Liver (tissue), 9 donors: ENCODE data around the gene WWC2. TPM values are rescaled to one million over a fixed set of nuclear protein-coding genes. Genes with fewer than 3 reads are reported as not detected.

Experiments used
- DNase-seq: peaks from one replicate; pipeline ENCODE4 v3.0.0-alpha.2; 2017; ENCODE audit warnings: low spot score
- H3K27ac ChIP-seq, 2 donors: one replicate each; pipeline ENCODE4 v1.7.0; 2013; ENCODE audit warnings: inconsistent platforms in 2 of 2, low read length in 2 of 2, control low read depth in 1 of 2, low read depth in 1 of 2, mild to moderate bottlenecking in 1 of 2
- H3K27me3 ChIP-seq, 4 donors: one replicate each; pipeline versions ENCODE4 v1.6.1 to v1.7.0; 2013; ENCODE audit warnings: low read length in 3 of 4, inconsistent platforms in 1 of 4, mild to moderate bottlenecking in 1 of 4, moderate library complexity in 1 of 4; ENCODE audit not compliant: control insufficient read depth in 4 of 4, insufficient read depth in 4 of 4
- H3K36me3 ChIP-seq, 4 donors: one replicate each; pipeline versions ENCODE4 v1.6.1 to v1.7.0; 2013; ENCODE audit warnings: low read length in 3 of 4, mild to moderate bottlenecking in 3 of 4, low read depth in 1 of 4, moderate library complexity in 1 of 4; ENCODE audit not compliant: control insufficient read depth in 4 of 4, insufficient read depth in 3 of 4
- H3K4me1 ChIP-seq, 4 donors: one replicate each; pipeline versions ENCODE4 v1.6.1 to v1.7.0; 2013; ENCODE audit warnings: low read length in 3 of 4, mild to moderate bottlenecking in 3 of 4, moderate library complexity in 1 of 4; ENCODE audit not compliant: control insufficient read depth in 4 of 4, insufficient read depth in 4 of 4
- H3K4me3 ChIP-seq, 3 donors: one replicate each; pipeline versions ENCODE4 v1.6.1 to v1.7.0; 2013; ENCODE audit warnings: low read length in 3 of 3, control low read depth in 1 of 3, low read depth in 1 of 3, mild to moderate bottlenecking in 1 of 3
- H3K9ac ChIP-seq, 2 donors: one replicate each; pipeline ENCODE4 v1.7.0; 2013; ENCODE audit warnings: low read length in 2 of 2, mild to moderate bottlenecking in 2 of 2, moderate library complexity in 2 of 2, control low read depth in 1 of 2, low read depth in 1 of 2
- H3K9me3 ChIP-seq, 4 donors: one replicate each; pipeline versions ENCODE4 v1.6.1 to v1.7.0; 2013; ENCODE audit warnings: low read length in 3 of 4; ENCODE audit not compliant: control insufficient read depth in 4 of 4
- EGR1 ChIP-seq, 2 donors: IDR thresholded peaks; 2 replicates each; pipeline ENCODE4 v1.6.1; 2016 to 2018; ENCODE audit warnings: antibody characterized with exemption in 2 of 2, low read depth in 2 of 2
- FOXA1 ChIP-seq: IDR thresholded peaks from 2 replicates; pipeline ENCODE4 v1.6.1; 2016; ENCODE audit warnings: antibody characterized with exemption
- FOXA2 ChIP-seq: IDR thresholded peaks from 2 replicates; pipeline ENCODE4 v1.6.1; 2016; ENCODE audit warnings: antibody characterized with exemption
- GABPA ChIP-seq, 2 donors: IDR thresholded peaks in 1 of 2; conservative IDR thresholded peaks in 1 of 2; 2 replicates each; pipeline ENCODE4 v1.6.1; 2016; ENCODE audit warnings: antibody characterized with exemption in 2 of 2, mild to moderate bottlenecking in 1 of 2, moderate library complexity in 1 of 2
- HNF4G ChIP-seq: IDR thresholded peaks from 2 replicates; pipeline ENCODE4 v1.6.1; 2016; ENCODE audit warnings: antibody characterized with exemption
- JUND ChIP-seq, 2 donors: IDR thresholded peaks; 2 replicates each; pipeline ENCODE4 v1.6.1; 2016; ENCODE audit warnings: antibody characterized with exemption in 2 of 2
- RAD21 ChIP-seq, 2 donors: IDR thresholded peaks; 2 replicates each; pipeline ENCODE4 v1.6.1; 2016; ENCODE audit warnings: antibody characterized with exemption in 2 of 2, mild to moderate bottlenecking in 2 of 2
- YY1 ChIP-seq: IDR thresholded peaks from 2 replicates; pipeline ENCODE4 v1.6.1; 2016; ENCODE audit warnings: antibody characterized with exemption, mild to moderate bottlenecking
- WGBS: extraction: QIAGEN DNeasy Blood & Tissue Kit; methylation state at CpG from one replicate; pipeline ENCODE4 v1.1.7; 2013; 5-methylcytosine and 5-hydroxymethylcytosine counted together
- polyA plus RNA-seq, 2 donors: library from polyadenylated mRNA; stranded (reverse) in 1 of 2; unstranded in 1 of 2; fragments of 200-250 nt in 1 of 2; fragments of >200 nt in 1 of 2; fragmentation: Nextera tagmentation in 1 of 2; extraction: Ambion mirVana in 1 of 2; gene quantifications; one replicate each; pipeline versions ENCODE4 v1.2.1 to v1.2.3, GENCODE V29; 2013 to 2015
- total RNA-seq, 2 donors: library from RNA; depleted of rRNA; stranded (reverse); fragments of >200 nt; gene quantifications; one replicate each; pipeline ENCODE4 v1.2.3, GENCODE V29; 2014
- TF ChIP-seq, protein P1 (sequence below): IDR thresholded peaks from 2 replicates; pipeline ENCODE4 v1.6.1; 2016; ENCODE audit warnings: antibody characterized with exemption
- TF ChIP-seq, protein P2 (sequence below): fragments of 150-350 bp; IDR thresholded peaks from 2 replicates; pipeline ENCODE4 v1.5.1; 2017; ENCODE audit warnings: improper control_type of control experiment, low read depth, low read length; ENCODE audit not compliant: missing input control
- TF ChIP-seq, protein P3 (sequence below): IDR thresholded peaks from 2 replicates; pipeline ENCODE4 v1.6.1; 2016; ENCODE audit warnings: antibody characterized with exemption
- TF ChIP-seq, protein P4 (sequence below): IDR thresholded peaks from 2 replicates; pipeline ENCODE4 v1.6.1; 2016; ENCODE audit warnings: antibody characterized with exemption, mild to moderate bottlenecking
- donor health status: healthy.
- donor health status: healthy.
- donor health status: healthy.
- donor health status: healthy.
- donor health status: healthy.

The WWC2 gene
- total and polyA plus RNA-seq, 4 donors: 8.6 to 60.1 (median 13.3) TPM

DNA sequence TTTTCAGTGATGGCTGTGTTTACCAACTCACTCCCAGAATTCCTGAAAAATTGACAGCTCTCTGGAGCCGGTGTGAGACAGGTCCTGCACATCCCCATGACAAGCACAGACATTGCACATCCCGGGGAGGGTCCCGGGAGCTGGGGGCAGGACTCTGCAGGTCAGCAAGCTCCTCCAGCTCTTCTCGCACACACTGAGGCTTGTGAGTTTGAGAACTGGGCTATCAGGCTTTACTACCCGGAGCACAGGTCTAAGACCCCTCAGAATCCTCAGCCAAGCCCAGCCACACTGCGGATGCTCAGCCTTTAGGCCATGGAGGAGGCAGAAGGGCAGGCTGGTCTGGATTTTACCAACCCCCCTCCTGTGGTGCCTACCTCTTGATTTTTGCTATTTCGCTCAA is 228.8 kb downstream of the WWC2 start:
- H3K4me1 ChIP-seq: no peaks in the 10 kb centered on the region
- H3K9ac ChIP-seq: no peak overlapping the region
- H3K4me3 ChIP-seq: no peak overlapping the region
- no peak overlapping the region for H3K27ac ChIP-seq
- H3K27me3 ChIP-seq: no peaks in the 10 kb centered on the region
- no peak for DNase-seq
- TF ChIP-seq EGR1 (IDR thresholded peaks at IDR 0.05; ENCODE audit: low read depth in 2 of 2) (no peak), FOXA1 (no peak), GABPA (IDR thresholded peaks at IDR 0.05 in 1 of 2, conservative IDR thresholded peaks at IDR 0.05 in 1 of 2) (no peak)
- TF ChIP-seq, protein P1, sequence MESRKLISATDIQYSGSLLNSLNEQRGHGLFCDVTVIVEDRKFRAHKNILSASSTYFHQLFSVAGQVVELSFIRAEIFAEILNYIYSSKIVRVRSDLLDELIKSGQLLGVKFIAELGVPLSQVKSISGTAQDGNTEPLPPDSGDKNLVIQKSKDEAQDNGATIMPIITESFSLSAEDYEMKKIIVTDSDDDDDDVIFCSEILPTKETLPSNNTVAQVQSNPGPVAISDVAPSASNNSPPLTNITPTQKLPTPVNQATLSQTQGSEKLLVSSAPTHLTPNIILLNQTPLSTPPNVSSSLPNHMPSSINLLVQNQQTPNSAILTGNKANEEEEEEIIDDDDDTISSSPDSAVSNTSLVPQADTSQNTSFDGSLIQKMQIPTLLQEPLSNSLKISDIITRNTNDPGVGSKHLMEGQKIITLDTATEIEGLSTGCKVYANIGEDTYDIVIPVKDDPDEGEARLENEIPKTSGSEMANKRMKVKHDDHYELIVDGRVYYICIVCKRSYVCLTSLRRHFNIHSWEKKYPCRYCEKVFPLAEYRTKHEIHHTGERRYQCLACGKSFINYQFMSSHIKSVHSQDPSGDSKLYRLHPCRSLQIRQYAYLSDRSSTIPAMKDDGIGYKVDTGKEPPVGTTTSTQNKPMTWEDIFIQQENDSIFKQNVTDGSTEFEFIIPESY: no peak
- H3K9me3 ChIP-seq: peaks cover 0 to 3% (median 0%) of the 10 kb centered on the region in 4 donors
- 93% methylated on average over 7 of the region's 7 CpGs for WGBS
- H3K36me3 ChIP-seq: no peaks in the 10 kb centered on the region

DNA sequence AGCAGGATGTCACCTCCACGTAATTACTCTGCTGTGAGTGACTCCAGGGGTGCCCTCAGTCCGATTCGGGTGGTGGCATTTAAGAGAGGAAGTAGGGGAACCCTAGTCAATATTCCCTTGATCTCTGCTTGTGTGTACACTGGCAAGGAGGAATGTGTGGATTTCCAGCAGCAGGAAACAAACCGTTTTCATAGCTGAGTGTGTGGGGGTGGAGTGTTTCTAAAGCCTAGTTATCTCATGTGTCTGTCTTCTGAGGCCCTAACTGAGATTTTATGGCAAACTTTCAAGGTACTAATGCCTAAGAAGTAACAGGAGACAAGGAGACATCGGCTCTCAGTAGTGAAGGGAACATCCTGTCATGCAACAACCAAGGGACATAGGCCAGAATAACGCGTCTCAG is 229.8 kb downstream of the WWC2 start:
- Histone ChIP-seq H3K4me3 (no peak overlapping the region), H3K36me3 (no peaks in the 10 kb centered on the region), H3K27me3 (no peaks in the 10 kb centered on the region), H3K27ac (no peak overlapping the region), H3K4me1 (no peaks in the 10 kb centered on the region), H3K9me3 (peaks cover 0 to 3% (median 0%) of the 10 kb centered on the region in 4 donors), H3K9ac (no peak overlapping the region)
- no peak for DNase-seq
- WGBS: 53% methylated on average over 7 of the region's 7 CpGs
- no peak for TF ChIP-seq HNF4G
- no peak for TF ChIP-seq GABPA (IDR thresholded peaks at IDR 0.05 in 1 of 2, conservative IDR thresholded peaks at IDR 0.05 in 1 of 2)
- TF ChIP-seq FOXA1: no peak
- TF ChIP-seq EGR1 (IDR thresholded peaks at IDR 0.05; ENCODE audit: low read depth in 2 of 2): no peak
- TF ChIP-seq FOXA2: no peak
- TF ChIP-seq, protein P1: no peak
- TF ChIP-seq JUND (IDR thresholded peaks at IDR 0.05): no peak
- TF ChIP-seq RAD21 (IDR thresholded peaks at IDR 0.05): no peak
- TF ChIP-seq, protein P2, sequence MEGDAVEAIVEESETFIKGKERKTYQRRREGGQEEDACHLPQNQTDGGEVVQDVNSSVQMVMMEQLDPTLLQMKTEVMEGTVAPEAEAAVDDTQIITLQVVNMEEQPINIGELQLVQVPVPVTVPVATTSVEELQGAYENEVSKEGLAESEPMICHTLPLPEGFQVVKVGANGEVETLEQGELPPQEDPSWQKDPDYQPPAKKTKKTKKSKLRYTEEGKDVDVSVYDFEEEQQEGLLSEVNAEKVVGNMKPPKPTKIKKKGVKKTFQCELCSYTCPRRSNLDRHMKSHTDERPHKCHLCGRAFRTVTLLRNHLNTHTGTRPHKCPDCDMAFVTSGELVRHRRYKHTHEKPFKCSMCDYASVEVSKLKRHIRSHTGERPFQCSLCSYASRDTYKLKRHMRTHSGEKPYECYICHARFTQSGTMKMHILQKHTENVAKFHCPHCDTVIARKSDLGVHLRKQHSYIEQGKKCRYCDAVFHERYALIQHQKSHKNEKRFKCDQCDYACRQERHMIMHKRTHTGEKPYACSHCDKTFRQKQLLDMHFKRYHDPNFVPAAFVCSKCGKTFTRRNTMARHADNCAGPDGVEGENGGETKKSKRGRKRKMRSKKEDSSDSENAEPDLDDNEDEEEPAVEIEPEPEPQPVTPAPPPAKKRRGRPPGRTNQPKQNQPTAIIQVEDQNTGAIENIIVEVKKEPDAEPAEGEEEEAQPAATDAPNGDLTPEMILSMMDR: no peak
- TF ChIP-seq, protein P3, sequence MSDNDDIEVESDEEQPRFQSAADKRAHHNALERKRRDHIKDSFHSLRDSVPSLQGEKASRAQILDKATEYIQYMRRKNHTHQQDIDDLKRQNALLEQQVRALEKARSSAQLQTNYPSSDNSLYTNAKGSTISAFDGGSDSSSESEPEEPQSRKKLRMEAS: no peak
- TF ChIP-seq YY1: no peak
- TF ChIP-seq, protein P4, sequence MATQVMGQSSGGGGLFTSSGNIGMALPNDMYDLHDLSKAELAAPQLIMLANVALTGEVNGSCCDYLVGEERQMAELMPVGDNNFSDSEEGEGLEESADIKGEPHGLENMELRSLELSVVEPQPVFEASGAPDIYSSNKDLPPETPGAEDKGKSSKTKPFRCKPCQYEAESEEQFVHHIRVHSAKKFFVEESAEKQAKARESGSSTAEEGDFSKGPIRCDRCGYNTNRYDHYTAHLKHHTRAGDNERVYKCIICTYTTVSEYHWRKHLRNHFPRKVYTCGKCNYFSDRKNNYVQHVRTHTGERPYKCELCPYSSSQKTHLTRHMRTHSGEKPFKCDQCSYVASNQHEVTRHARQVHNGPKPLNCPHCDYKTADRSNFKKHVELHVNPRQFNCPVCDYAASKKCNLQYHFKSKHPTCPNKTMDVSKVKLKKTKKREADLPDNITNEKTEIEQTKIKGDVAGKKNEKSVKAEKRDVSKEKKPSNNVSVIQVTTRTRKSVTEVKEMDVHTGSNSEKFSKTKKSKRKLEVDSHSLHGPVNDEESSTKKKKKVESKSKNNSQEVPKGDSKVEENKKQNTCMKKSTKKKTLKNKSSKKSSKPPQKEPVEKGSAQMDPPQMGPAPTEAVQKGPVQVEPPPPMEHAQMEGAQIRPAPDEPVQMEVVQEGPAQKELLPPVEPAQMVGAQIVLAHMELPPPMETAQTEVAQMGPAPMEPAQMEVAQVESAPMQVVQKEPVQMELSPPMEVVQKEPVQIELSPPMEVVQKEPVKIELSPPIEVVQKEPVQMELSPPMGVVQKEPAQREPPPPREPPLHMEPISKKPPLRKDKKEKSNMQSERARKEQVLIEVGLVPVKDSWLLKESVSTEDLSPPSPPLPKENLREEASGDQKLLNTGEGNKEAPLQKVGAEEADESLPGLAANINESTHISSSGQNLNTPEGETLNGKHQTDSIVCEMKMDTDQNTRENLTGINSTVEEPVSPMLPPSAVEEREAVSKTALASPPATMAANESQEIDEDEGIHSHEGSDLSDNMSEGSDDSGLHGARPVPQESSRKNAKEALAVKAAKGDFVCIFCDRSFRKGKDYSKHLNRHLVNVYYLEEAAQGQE: no peak
